Measurements from ENCODE around the gene ZBTB20. TPM values are rescaled to one million over a fixed set of nuclear protein-coding genes. Genes with fewer than 3 reads are reported as not detected.
A peak's percentile ranks its signal among the peaks of the same experiment; 100 is the strongest.

ZBTB20 gene
- total and polyA plus RNA-seq, 5 donors from 2014 or later: 10.1 to 58.2 (median 13.2) TPM

- Histone ChIP-seq H3K36me3 (ENCODE audit: control insufficient read depth, insufficient read depth, low read length) (no peaks in the 10 kb centered on the region), H3K9me3 (ENCODE audit: control insufficient read depth in 2 of 2, low read length in 2 of 2) (no peaks in the 10 kb centered on the region), H3K4me3 (ENCODE audit: low read depth, low read length) (no peak overlapping the region), H3K27ac (ENCODE audit: insufficient read depth, low read length, poor library complexity, severe bottlenecking) (no peak overlapping the region), H3K27me3 (ENCODE audit: control insufficient read depth, insufficient read depth, low read length) (no peaks in the 10 kb centered on the region), H3K4me1 (ENCODE audit: control insufficient read depth, insufficient read depth, low read length, poor library complexity, severe bottlenecking) (peaks cover 9% of the 10 kb centered on the region)
- peak in 1 of 3 donors; percentile 44 for DNase-seq
- H3K4me3 Mint-ChIP-seq: no peak overlapping the region
- peaks cover 20 to 44% (median 35%) of the 10 kb centered on the region in 4 donors for H3K4me1 Mint-ChIP-seq
- no peaks in the 10 kb centered on the region for H3K27me3 Mint-ChIP-seq
- peak overlapping the region in 1 of 3 donors; percentile 16 for H3K27ac Mint-ChIP-seq
- peaks cover 7% of the 10 kb centered on the region for H3K36me3 Mint-ChIP-seq
- ATAC-seq (ENCODE audit: low read depth in 2 of 2): peak in 1 of 2 donors; percentile 28
- H3K9me3 Mint-ChIP-seq: peaks cover 0 to 2% (median 0%) of the 10 kb centered on the region in 7 donors
These were observed 753.6 kb downstream of the ZBTB20 start for GRCh38 chr3:114393367-114394072.

GRCh38 chr3:114392831-114393230 is 754.3 kb downstream of the ZBTB20 start:
- Mint-ChIP-seq H3K27ac (peak overlapping the region in 1 of 3 donors; percentile 22), H3K4me3 (no peak overlapping the region), H3K36me3 (peaks cover 12% of the 10 kb centered on the region), H3K27me3 (no peaks in the 10 kb centered on the region), H3K4me1 (peaks cover 20 to 49% (median 38%) of the 10 kb centered on the region in 4 donors), H3K9me3 (peaks cover 0 to 2% (median 0%) of the 10 kb centered on the region in 7 donors)
- Histone ChIP-seq H3K27ac (ENCODE audit: insufficient read depth, low read length, poor library complexity, severe bottlenecking) (no peak overlapping the region), H3K27me3 (ENCODE audit: control insufficient read depth, insufficient read depth, low read length) (no peaks in the 10 kb centered on the region), H3K36me3 (ENCODE audit: control insufficient read depth, insufficient read depth, low read length) (no peaks in the 10 kb centered on the region), H3K4me3 (ENCODE audit: low read depth, low read length) (no peak overlapping the region), H3K9me3 (ENCODE audit: control insufficient read depth in 2 of 2, low read length in 2 of 2) (no peaks in the 10 kb centered on the region), H3K4me1 (ENCODE audit: control insufficient read depth, insufficient read depth, low read length, poor library complexity, severe bottlenecking) (peaks cover 10% of the 10 kb centered on the region)
- DNase-seq (no peak), ATAC-seq (ENCODE audit: low read depth in 2 of 2) (no peak)

GRCh38 chr3:114389156-114389555 is 757.9 kb downstream of the ZBTB20 start:
- H3K4me1 Mint-ChIP-seq: peaks cover 18 to 47% (median 32%) of the 10 kb centered on the region in 4 donors
- peak overlapping the region in 3 of 4 donors; percentile 13 to 77 (median 32) for H3K4me3 Mint-ChIP-seq
- peaks cover 0 to 2% (median 0%) of the 10 kb centered on the region in 7 donors for H3K9me3 Mint-ChIP-seq
- H3K27me3 Mint-ChIP-seq: no peaks in the 10 kb centered on the region
- ATAC-seq (ENCODE audit: low read depth in 2 of 2): peak; percentile 79 to 88
- no peaks in the 10 kb centered on the region for H3K9me3 ChIP-seq (ENCODE audit: control insufficient read depth in 2 of 2, low read length in 2 of 2)
- peaks cover 16% of the 10 kb centered on the region for H3K36me3 Mint-ChIP-seq
- no peaks in the 10 kb centered on the region for H3K27me3 ChIP-seq (ENCODE audit: control insufficient read depth, insufficient read depth, low read length)
- peaks cover 14% of the 10 kb centered on the region for H3K4me1 ChIP-seq (ENCODE audit: control insufficient read depth, insufficient read depth, low read length, poor library complexity, severe bottlenecking)
- H3K27ac ChIP-seq (ENCODE audit: insufficient read depth, low read length, poor library complexity, severe bottlenecking): no peak overlapping the region
- H3K27ac Mint-ChIP-seq: peak overlapping the region; percentile 62 to 94 (median 82)
- peak in 2 of 3 donors; percentile 40 to 85 for DNase-seq
- H3K4me3 ChIP-seq (ENCODE audit: low read depth, low read length): no peak overlapping the region
- H3K36me3 ChIP-seq (ENCODE audit: control insufficient read depth, insufficient read depth, low read length): peaks cover 4% of the 10 kb centered on the region

- Mint-ChIP-seq H3K36me3 (peaks cover 22% of the 10 kb centered on the region), H3K4me3 (peak overlapping the region in 2 of 4 donors; percentile 85 to 87), H3K9me3 (no peaks in the 10 kb centered on the region), H3K27ac (peak overlapping the region in 1 of 3 donors; percentile 78), H3K4me1 (peaks cover 9 to 16% (median 13%) of the 10 kb centered on the region in 4 donors), H3K27me3 (no peaks in the 10 kb centered on the region)
- DNase-seq: no peak
- Histone ChIP-seq H3K9me3 (ENCODE audit: control insufficient read depth in 2 of 2, low read length in 2 of 2) (no peaks in the 10 kb centered on the region), H3K36me3 (ENCODE audit: control insufficient read depth, insufficient read depth, low read length) (peaks cover 11% of the 10 kb centered on the region), H3K27ac (ENCODE audit: insufficient read depth, low read length, poor library complexity, severe bottlenecking) (no peak overlapping the region), H3K27me3 (ENCODE audit: control insufficient read depth, insufficient read depth, low read length) (no peaks in the 10 kb centered on the region), H3K4me1 (ENCODE audit: control insufficient read depth, insufficient read depth, low read length, poor library complexity, severe bottlenecking) (peaks cover 23% of the 10 kb centered on the region), H3K4me3 (ENCODE audit: low read depth, low read length) (peak overlapping the region; percentile 81)
- no peak for ATAC-seq (ENCODE audit: low read depth in 2 of 2)
These were observed 762.6 kb downstream of the ZBTB20 start for GRCh38 chr3:114384558-114384903.

- Mint-ChIP-seq H3K27ac (peak overlapping the region in 2 of 3 donors; percentile 78 to 87), H3K4me3 (peak overlapping the region in 2 of 4 donors; percentile 85 to 87), H3K9me3 (no peaks in the 10 kb centered on the region), H3K4me1 (peaks cover 9 to 12% (median 10%) of the 10 kb centered on the region in 4 donors), H3K36me3 (peaks cover 23% of the 10 kb centered on the region), H3K27me3 (no peaks in the 10 kb centered on the region)
- DNase-seq (peak; percentile 46 to 85 (median 68)), ATAC-seq (ENCODE audit: low read depth in 2 of 2) (peak; percentile 87 to 89)
- Histone ChIP-seq H3K27ac (ENCODE audit: insufficient read depth, low read length, poor library complexity, severe bottlenecking) (peak overlapping the region; percentile 60), H3K9me3 (ENCODE audit: control insufficient read depth in 2 of 2, low read length in 2 of 2) (no peaks in the 10 kb centered on the region), H3K4me1 (ENCODE audit: control insufficient read depth, insufficient read depth, low read length, poor library complexity, severe bottlenecking) (peaks cover 19% of the 10 kb centered on the region), H3K36me3 (ENCODE audit: control insufficient read depth, insufficient read depth, low read length) (peaks cover 11% of the 10 kb centered on the region), H3K4me3 (ENCODE audit: low read depth, low read length) (peak overlapping the region; percentile 81), H3K27me3 (ENCODE audit: control insufficient read depth, insufficient read depth, low read length) (no peaks in the 10 kb centered on the region)
These were observed 763.1 kb downstream of the ZBTB20 start for GRCh38 chr3:114383875-114384557.

DNA sequence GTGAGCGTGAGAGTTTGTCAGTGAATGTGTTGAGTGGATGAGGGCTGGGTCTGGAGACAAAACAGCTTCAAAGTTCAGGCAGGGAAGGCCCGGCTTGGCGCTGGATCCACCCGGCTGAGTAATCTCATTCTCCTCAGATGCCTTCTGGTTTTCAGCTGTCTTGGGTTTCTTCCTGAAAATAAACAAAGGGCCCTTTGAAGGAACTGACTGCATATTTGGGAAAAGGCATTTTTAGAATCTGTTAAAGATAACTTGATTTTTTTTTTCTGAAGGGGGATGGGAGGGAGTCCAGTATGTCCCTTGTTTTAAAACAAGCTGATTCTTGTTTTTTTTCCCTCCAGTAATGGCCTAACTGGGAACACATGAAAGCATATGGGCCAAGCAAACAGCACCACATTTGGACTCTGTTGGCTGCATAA is 766.8 kb downstream of the ZBTB20 start:
- H3K27ac Mint-ChIP-seq: no peak overlapping the region
- Histone ChIP-seq H3K4me1 (ENCODE audit: control insufficient read depth, insufficient read depth, low read length, poor library complexity, severe bottlenecking) (peaks cover 13% of the 10 kb centered on the region), H3K36me3 (ENCODE audit: control insufficient read depth, insufficient read depth, low read length) (peaks cover 7% of the 10 kb centered on the region), H3K27me3 (ENCODE audit: control insufficient read depth, insufficient read depth, low read length) (no peaks in the 10 kb centered on the region), H3K9me3 (ENCODE audit: control insufficient read depth in 2 of 2, low read length in 2 of 2) (no peaks in the 10 kb centered on the region), H3K27ac (ENCODE audit: insufficient read depth, low read length, poor library complexity, severe bottlenecking) (no peak overlapping the region), H3K4me3 (ENCODE audit: low read depth, low read length) (no peak overlapping the region)
- H3K36me3 Mint-ChIP-seq: peaks cover 28% of the 10 kb centered on the region
- H3K27me3 Mint-ChIP-seq: no peaks in the 10 kb centered on the region
- H3K9me3 Mint-ChIP-seq: no peaks in the 10 kb centered on the region
- H3K4me3 Mint-ChIP-seq: no peak overlapping the region
- peaks cover 0 to 9% (median 3%) of the 10 kb centered on the region in 4 donors for H3K4me1 Mint-ChIP-seq
- no peak for ATAC-seq (ENCODE audit: low read depth in 2 of 2)
- no peak for DNase-seq

DNA sequence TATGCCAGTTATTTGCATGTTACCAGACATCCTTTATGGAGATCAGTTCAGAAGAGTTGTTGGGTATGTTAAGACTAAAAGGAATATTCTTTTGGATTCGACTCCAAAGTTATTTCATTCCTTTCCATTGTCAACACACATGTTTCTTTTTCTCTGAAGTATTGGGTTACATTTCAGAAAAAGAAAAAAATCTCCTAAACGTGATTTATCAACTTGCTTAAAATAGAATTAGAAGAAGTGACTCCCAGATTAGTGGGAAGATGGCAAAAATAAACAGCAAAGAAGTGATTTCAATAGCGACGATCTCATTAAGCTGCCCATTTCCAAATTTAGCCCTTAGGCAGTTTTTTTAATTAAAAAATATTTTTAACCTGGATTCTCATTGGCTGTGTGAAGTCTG is 767.8 kb downstream of the ZBTB20 start:
- H3K27ac Mint-ChIP-seq: no peak overlapping the region
- peaks cover 7% of the 10 kb centered on the region for H3K36me3 ChIP-seq (ENCODE audit: control insufficient read depth, insufficient read depth, low read length)
- ATAC-seq (ENCODE audit: low read depth in 2 of 2) (no peak), DNase-seq (no peak)
- H3K4me3 Mint-ChIP-seq: no peak overlapping the region
- H3K27me3 ChIP-seq (ENCODE audit: control insufficient read depth, insufficient read depth, low read length): no peaks in the 10 kb centered on the region
- no peaks in the 10 kb centered on the region for H3K27me3 Mint-ChIP-seq
- H3K4me1 Mint-ChIP-seq: peaks cover 0 to 6% (median 2%) of the 10 kb centered on the region in 4 donors
- H3K4me3 ChIP-seq (ENCODE audit: low read depth, low read length): no peak overlapping the region
- H3K36me3 Mint-ChIP-seq: peaks cover 35% of the 10 kb centered on the region
- H3K9me3 Mint-ChIP-seq: no peaks in the 10 kb centered on the region
- peaks cover 10% of the 10 kb centered on the region for H3K4me1 ChIP-seq (ENCODE audit: control insufficient read depth, insufficient read depth, low read length, poor library complexity, severe bottlenecking)
- H3K27ac ChIP-seq (ENCODE audit: insufficient read depth, low read length, poor library complexity, severe bottlenecking): no peak overlapping the region
- no peaks in the 10 kb centered on the region for H3K9me3 ChIP-seq (ENCODE audit: control insufficient read depth in 2 of 2, low read length in 2 of 2)

Data from CD4-positive, CD25-positive, alpha-beta regulatory T cell (primary cell).